ENCODE results near the gene MAT2B. TPM values are rescaled to one million over a fixed set of nuclear protein-coding genes. Genes with fewer than 3 reads are reported as not detected.

MAT2B gene
- total and polyA plus RNA-seq, 2 of the 8 experiments (the other 6 are each of a cell fraction or from before 2014, with no cell fraction given) = 33.9 to 65.2 TPM

- DNase-seq (ENCODE audit: low read depth in 1 of 2, low spot score in 2 of 2) = no peak
- Histone ChIP-seq H3K4me2 (ENCODE audit: insufficient read depth in 1 of 2, low read depth in 2 of 2, low read length in 2 of 2) (peak overlapping the region; percentile 90 to 100), H3K79me1 (ENCODE audit: low read depth, low read length) (no peaks in the 10 kb centered on the region), H3K4me3 (ENCODE audit: extremely low read depth in 1 of 4, insufficient read depth in 2 of 4, low read depth in 3 of 4, low read length in 4 of 4) (peak overlapping the region in 3 of 4 experiments; percentile 2 to 98 (median 93); a peak in 4 of 8 replicates), H2AK5ac (ENCODE audit: low read depth, low read length) (no peak overlapping the region), H2BK5ac (ENCODE audit: low read depth, low read length) (peak overlapping the region; percentile 45; the same call in 1 of the 2 replicates), H3K36me3 (ENCODE audit: control insufficient read depth in 2 of 4, insufficient read depth in 4 of 4, low read length in 3 of 4) (no peaks in the 10 kb centered on the region), H3K23ac (ENCODE audit: insufficient read length) (no peak overlapping the region), H2AFZ (ENCODE audit: low read length) (peak overlapping the region; percentile 54; the same call in 1 of the 2 replicates), H3K23me2 (ENCODE audit: low read depth, low read length) (peaks cover 12% of the 10 kb centered on the region), H2BK20ac (ENCODE audit: low read length) (no peak overlapping the region), H3K14ac (ENCODE audit: insufficient read length) (no peak overlapping the region), H2BK120ac (replicated peaks; ENCODE audit: low read depth, low read length) (peak overlapping the region; percentile 76), H3K27me3 (replicated peaks in 1 of 4; ENCODE audit: control insufficient read depth in 3 of 4, extremely low read depth in 1 of 4, insufficient read depth in 3 of 4, low read length in 3 of 4) (no peaks in the 10 kb centered on the region), H3K4me1 (replicated peaks in 1 of 4; ENCODE audit: control insufficient read depth in 3 of 4, insufficient read depth in 4 of 4, low read length in 3 of 4) (peaks cover 0 to 9% (median 4%) of the 10 kb centered on the region in 4 experiments; a peak in 3 of 7 replicates), H4K20me1 (replicated peaks in 1 of 2; ENCODE audit: control insufficient read depth in 1 of 2, insufficient read depth in 2 of 2, low read length in 2 of 2) (peaks cover 12 to 16% of the 10 kb centered on the region in 2 experiments), H2BK12ac (ENCODE audit: low read depth, low read length) (no peak overlapping the region; the same call in 1 of the 2 replicates), H3K56ac (replicated peaks; ENCODE audit: insufficient read length, low read depth, low read length) (no peak overlapping the region), H2BK15ac (ENCODE audit: low read length) (no peak overlapping the region), H3K4ac (replicated peaks; ENCODE audit: insufficient read length, low read depth, low read length) (peak overlapping the region; percentile 79), H4K91ac (replicated peaks; ENCODE audit: insufficient read length, low read length) (peak overlapping the region; percentile 44), H4K8ac (ENCODE audit: extremely low read depth, insufficient read depth, low read length) (no peak overlapping the region), H3K18ac (ENCODE audit: extremely low read depth, low read length) (no peak overlapping the region), H3K9ac (replicated peaks in 1 of 4; ENCODE audit: extremely low read depth in 1 of 4, low read depth in 3 of 4, low read length in 3 of 4) (peak overlapping the region in 1 of 4 experiments; percentile 94; a peak in 2 of 7 replicates), H3K9me3 (ENCODE audit: insufficient read depth in 2 of 2, low read depth in 1 of 2, low read length in 1 of 2) (no peaks in the 10 kb centered on the region), H4K5ac (ENCODE audit: insufficient read length, low read depth, low read length) (no peak overlapping the region), H3K79me2 (ENCODE audit: control insufficient read depth in 1 of 2, insufficient read depth in 2 of 2, low read length in 2 of 2) (peaks cover 15 to 37% of the 10 kb centered on the region in 2 experiments), H3K27ac (ENCODE audit: low read depth, low read length) (peak overlapping the region; percentile 66; the same call in 1 of the 2 replicates)
- no peak for TF ChIP-seq RAD21 (IDR thresholded peaks at IDR 0.05 in 1 of 2, conservative IDR thresholded peaks at IDR 0.05 in 1 of 2; ENCODE audit: low read depth in 2 of 2, low read length in 2 of 2)
- TF ChIP-seq GABPA (IDR thresholded peaks at IDR 0.05; ENCODE audit: borderline replicate concordance, insufficient read depth, low read length) = no peak
- no peak for TF ChIP-seq TBP (IDR thresholded peaks at IDR 0.05; ENCODE audit: low read depth, low read length)
- no peak for TF ChIP-seq SP1 (IDR thresholded peaks at IDR 0.05; ENCODE audit: low read depth, low read length)
- TF ChIP-seq SIN3A (conservative IDR thresholded peaks at IDR 0.05 in 1 of 2, IDR thresholded peaks at IDR 0.05 in 1 of 2; ENCODE audit: low read depth in 1 of 2, low read length in 2 of 2) = no peak
- no peak for TF ChIP-seq POLR2A (IDR thresholded peaks at IDR 0.05; ENCODE audit: control extremely low read depth in 1 of 2, low read depth in 2 of 2, low read length in 2 of 2)
- TF ChIP-seq SP4 (IDR thresholded peaks at IDR 0.05; ENCODE audit: low read length) = no peak
- TF ChIP-seq BRCA1 (IDR thresholded peaks at IDR 0.05; ENCODE audit: low read depth, low read length) = no peak
- TF ChIP-seq CBX8 (IDR thresholded peaks at IDR 0.05; ENCODE audit: borderline replicate concordance, low read depth, low read length) = no peak
- no peak for TF ChIP-seq SRF (IDR thresholded peaks at IDR 0.05; ENCODE audit: low read depth, low read length)
- TF ChIP-seq HDAC2 (IDR thresholded peaks at IDR 0.05; ENCODE audit: borderline replicate concordance in 1 of 2, low read depth in 2 of 2, low read length in 2 of 2) = no peak
- TF ChIP-seq CBX5 (IDR thresholded peaks at IDR 0.05; ENCODE audit: low read depth, low read length) = no peak
- no peak for FAIRE-seq
- 57% methylated on average over 8 of the region's 8 CpGs; no CpG with 5 or more reads in 1 of the 2 experiments for WGBS, 2 experiments (ENCODE audit: extremely low coverage in 1 of 2, insufficient coverage in 1 of 2, insufficient read length in 1 of 2, insufficient replicate concordance in 2 of 2, low coverage in 1 of 2, low lambda C conversion rate in 2 of 2, missing lambda C conversion rate in 1 of 2)
- POLR2A ChIA-PET (ENCODE audit: partially characterized antibody) = interaction anchor here (0.6 to 4.6 kb wide), 13 partner anchors 10 to 1652 kb away, joined by 3 to 76 read pairs (median 4); partner anchors contain the start of genes CCNG1, HMMR and NUDCD2
- CTCF ChIA-PET (ENCODE audit: partially characterized antibody) = interaction anchor here (0.7 to 2.0 kb wide), 4 partner anchors 13 to 44 kb away, joined by 3 to 8 read pairs (median 6); no protein-coding TSS in a partner anchor
Observed at GRCh38 chr5:163502521-163502920, 2.9 kb upstream of the MAT2B start.
